ENCODE results near the gene SMIM5.
"Not testable (repeated sequence)": the region's sequence is repeated elsewhere in the genome, so short reads cannot be mapped to it uniquely, and the experiment has no call there.

SMIM5 gene, protein sequence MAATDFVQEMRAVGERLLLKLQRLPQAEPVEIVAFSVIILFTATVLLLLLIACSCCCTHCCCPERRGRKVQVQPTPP

DNA sequence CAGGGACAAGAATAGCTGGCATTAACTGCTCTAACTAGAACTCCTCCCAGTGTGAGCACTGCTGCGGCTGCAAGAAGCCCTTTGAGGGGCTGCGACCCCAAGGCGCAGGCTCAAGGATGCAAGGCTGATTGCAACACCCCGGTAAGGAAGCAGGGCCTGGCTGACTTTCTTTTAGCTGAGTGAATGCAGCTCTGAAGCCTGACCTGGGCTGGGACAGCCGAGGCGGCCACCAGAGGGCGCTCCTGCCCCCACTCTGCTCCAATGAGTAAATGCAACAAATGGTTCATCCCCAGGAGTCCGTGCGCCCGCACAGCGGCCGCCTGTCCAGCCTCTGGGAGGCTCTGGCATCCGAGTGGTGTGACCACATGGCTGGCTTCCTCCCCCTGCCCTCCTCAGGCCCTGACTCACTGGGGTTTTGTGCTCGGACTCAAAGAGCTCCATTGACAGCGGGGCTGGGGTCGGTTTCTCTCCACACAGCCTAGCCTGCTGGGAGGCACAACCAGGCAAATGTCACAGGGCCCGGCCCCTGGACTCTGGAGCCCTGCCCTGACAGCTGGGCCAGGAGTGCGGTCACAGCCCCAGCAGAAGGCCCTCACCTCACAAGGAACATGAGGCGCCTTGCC lies at the start of gene SMIM5:
Gene SMIM5, plus strand, starts transcription at position 572 of the 623 bp plus-strand sequence. CDS start 6,768 bp downstream, outside the sequence.
- DNase-seq: peak; percentile 76 to 90 (median 81)

DNA sequence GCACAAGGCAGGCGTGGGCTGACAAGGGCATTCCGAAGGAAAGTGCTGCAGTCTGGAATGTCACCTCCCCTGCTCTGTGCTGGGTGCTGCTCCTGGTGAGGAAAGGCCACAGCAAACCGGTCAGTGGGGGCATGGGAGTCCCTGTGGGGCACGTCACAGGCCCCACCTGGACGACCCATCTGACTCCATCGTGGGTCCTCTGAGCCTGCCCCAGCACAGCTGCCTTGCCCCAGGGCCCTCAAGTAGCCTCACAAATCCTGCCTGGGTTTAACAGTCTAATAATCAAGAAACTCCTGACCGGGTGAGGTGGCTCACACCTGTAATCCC lies 48.4 kb upstream of the SMIM5 start:
- DNase-seq: no peak

DNA sequence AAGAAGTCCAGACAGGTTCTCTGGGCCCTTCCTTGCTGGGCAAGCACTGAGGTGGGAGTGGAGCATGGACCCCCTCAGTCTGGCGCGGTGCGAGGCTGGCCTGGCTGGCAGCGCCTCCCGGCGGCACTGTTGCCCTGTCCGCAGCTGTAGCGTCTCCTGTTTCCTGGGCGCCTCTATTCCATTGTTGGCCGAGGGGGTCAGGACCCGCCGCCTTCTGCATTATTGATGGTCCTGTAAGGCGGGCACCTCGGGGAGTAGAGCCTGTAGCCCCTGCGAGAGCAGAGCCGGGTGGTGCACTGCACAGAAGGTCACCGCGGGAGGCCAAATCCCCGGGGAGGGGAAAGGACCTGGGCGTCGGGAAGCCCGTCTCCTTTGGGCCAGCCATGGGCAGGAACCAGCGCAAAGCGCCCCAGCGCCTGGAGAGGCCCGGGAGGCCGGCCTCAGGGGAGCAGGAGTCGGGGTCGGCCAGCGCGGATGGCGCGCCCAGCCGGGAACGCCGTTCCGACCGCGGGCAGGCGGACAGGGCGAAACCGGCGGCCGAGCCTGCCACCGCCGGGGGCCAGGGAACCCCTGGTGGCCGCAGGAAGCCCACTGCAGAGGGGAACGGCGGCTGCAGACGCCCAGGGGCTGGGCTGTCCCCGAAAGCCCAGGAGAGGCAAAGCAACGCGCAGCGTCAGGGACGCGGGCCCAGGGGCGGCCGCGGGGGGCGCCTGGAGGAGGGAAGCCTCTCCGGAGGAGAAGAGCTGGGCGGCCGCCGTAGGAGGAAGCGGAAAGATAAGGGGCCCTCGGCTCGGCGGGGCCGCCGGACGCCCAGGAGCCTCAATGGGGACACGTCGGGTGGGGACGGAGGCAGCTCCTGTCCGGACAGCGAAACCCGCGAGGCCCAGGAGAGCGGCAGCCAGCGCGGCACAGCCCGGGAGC lies 45.3 kb upstream of the SMIM5 start, which contains the start of gene MYO15B:
Gene MYO15B, plus strand, starts transcription at position 126 of the 921 bp plus-strand sequence. Its CDS starts 258 bp downstream, at position 384.
- DNase-seq: peak; percentile 63 to 84 (median 66)

DNA sequence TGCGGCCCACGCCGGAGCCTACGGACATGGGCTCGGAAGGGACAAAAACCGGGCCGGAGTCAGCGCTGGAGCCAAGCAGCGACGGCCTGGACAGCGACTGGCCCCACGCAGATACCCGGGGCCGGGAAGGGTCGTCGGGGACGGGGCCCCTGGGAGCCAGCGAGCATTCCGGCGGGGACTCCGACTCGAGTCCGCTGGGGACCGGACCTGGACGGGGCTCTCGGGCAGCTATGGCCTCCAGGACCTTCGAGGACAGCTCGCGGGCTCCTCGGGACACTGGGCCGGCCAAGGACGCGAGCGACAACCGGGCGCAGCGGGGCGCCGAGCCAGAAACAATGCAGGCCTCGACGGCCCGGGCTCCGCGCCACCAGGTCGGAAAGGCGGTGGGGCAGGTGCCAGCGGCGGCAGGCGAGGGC lies 44.6 kb upstream of the SMIM5 start:
- DNase-seq: no peak

DNA sequence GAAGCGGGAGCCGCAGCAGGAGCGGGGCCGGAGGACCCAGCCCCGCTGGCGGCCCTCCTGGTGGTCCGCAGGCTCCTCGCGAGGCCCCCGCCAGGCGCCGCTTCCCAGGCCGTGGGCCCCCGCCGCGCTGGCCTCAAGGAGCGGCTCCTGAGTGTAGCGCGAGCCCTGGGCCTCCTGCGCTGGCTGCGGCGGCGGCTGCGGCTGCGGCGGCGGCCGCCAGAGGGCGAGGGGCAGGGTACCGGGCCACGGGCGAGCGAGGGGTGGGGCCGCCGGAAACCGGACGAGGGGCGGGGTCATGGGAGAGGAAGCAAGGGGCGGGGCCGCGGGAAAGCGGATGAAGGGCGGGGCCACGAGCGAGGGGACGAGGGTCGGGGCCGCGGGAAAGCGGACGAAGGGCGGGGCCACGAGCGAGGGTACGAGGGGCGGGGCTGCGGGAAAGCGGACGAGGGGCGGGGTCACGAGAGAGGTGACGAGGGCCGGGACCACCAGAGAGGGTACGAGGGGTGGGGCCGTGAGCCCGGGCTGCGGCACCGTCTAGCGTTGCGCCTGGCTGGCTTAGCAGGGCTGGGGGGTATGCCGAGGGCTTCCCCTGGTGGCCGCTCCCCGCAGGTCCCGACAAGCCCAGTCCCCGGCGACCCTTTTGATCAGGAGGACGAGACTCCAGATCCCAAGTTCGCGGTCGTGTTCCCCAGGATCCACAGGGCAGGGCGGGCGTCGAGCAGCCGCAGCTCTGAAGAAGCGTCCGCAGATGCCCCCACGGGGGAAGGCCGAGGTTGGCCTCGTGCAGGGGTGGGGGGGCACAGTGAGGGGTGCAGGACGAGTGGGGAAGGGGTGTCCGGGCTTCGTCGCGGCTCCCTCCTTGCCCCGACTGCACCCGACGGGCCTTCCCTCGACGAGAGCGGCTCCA lies 44.0 kb upstream of the SMIM5 start:
- DNase-seq: peak; percentile 91 to 99 (median 97)

DNA sequence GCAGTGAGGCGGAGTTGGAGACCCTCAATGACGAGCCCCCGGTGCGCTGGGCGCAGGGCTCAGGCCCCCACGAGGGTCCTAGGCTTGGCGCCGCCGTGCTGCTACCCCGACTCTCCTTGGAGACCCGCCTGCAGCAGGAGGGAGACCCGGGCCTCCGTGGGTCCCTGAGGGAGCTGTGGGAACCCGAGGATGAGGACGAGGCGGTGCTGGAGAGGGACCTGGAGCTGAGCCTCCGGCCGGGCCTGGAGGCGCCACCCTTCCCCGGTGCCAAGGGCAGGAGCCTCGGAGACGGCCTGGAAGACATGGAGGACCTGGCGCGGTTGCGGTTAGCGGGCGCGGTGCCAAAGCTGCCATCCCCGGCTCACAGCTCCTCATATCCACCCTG lies 43.3 kb upstream of the SMIM5 start:
- no peak for DNase-seq

DNA sequence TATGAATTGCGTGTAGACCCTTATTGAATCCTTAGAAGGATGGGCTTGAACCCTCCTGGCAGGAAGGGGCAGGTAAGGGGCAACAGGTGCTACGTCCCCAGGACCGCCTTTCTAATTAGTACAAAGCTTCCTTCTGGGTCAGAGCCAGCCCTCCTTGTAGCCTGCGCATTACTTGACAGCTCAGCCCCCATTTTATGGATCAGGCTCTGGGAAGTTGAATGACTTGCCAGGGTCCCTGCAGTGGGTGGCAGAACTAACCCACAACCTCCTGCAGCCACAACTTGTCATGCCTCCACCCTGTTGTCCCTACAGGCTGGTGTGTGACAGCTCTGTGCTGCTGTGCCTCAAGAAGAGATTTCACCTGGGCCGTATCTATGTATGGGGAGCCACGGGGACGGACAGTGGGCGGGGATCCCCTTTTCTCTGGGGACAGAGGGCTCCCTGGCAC lies 42.9 kb upstream of the SMIM5 start:
- no peak for DNase-seq

DNA sequence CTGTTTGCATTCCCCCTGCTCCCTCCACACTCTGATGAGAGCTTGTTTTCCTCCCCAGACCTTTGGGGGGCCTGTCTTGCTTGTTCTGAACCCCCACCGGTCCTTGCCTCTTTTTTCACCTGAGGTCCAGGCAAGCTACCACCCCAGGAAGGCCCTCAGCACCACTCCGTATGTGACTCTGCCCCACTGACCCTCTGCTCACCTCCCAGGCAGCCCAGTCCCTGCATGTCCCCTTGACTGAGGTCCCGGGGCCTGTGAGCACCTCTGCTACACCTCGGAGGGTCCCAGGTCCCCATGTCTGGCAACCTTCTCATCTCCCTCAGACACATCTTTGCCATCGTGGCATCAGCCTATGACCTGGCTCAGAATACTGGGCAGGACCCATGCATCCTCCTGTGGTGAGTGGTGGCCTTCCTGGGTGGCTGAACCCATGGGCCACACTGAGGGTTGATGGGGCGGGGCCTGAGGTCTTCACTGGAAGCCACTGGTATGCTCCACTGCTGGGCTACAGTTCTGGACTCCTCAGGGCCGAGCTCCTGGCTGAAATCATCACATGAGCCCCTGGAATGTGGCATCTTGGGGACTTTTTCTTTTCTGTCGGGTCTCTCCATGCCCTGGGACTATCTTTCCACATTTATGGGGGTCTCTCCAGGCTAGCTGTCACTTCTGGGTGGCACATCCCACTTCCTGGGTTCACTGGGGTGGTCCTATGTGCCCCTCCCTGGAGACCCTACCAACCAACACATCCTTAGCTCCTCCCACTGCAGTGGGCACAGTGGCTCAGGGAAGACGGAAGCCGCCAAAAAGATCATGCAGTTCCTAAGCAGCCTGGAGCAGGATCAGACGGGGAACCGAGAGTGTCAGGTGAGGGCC lies 42.1 kb upstream of the SMIM5 start:
- DNase-seq: no peak

DNA sequence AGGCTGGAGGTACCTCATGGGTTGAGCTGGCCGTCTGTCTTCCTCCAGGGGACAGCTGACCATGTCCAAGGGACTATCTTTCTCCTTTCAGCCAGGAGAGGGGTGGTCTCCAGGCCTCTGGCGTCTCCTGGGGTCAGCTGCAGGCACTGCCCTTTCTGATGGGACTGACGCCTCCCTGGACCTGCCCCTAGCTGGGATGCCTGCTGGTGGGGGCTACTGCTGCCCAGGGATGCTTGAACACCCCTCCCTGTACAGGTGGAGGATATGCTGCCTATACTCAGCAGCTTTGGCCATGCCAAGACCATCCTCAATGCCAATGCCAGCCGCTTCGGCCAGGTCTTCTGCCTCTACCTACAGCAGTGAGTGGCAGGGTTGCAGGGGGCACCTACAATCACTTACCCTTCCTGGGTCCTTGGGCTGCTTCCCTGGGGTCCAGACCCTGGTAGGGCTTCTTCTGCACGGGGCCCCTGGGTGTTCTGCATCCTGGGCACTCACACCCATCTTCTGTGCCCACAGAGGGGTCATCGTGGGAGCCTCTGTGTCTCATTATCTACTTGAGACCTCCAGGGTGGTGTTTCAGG lies 41.4 kb upstream of the SMIM5 start:
- DNase-seq: no peak

DNA sequence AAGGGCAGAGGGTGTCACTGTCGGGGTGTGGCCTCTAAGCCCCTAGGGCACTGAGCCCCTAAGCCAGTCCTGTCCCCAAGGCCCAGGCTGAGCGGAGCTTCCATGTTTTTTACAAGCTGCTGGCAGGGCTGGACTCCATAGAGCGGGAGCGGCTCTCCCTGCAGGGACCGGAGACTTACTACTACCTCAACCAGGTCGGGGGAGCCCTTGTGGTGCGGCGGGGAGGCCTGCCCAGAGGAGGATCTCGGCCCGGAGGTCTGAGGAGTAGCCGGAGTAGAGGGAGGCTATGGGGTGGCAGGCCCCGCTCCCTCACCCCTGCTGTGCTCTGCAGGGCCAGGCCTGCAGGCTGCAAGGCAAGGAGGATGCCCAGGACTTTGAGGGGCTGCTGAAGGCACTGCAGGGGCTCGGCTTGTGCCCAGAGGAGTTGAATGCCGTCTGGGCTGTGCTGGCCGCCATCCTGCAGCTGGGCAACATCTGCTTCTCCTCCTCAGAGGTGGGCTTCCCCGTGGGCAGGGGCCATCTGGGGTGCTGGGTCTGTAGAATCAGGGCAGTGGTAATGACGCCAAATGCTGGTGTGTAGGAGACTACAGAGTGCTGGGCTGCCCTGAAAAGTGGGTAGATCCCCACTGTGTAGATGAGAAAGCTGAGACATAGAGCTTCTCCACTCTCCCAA lies 40.8 kb upstream of the SMIM5 start:
- DNase-seq: no peak

DNA sequence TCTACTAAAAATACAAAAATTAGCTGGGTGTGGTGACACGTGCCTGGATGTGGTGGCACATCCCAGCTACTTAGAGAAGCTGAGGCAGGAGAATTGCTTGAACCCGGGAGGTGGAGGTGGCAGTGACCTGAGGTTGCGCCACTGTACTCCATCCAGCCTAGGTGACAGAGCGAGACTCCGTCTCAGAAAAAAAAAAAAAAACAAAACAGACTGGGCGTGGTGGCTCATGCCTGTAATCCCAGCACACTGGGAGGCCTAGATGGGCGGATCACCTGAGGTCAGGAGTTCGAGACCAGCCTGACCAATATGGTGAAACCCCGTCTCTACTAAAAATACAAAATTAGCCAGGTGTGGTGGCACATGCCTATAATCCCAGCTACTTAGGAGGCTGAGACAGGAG lies 39.8 kb upstream of the SMIM5 start:
- not testable (repeated sequence) for DNase-seq

DNA sequence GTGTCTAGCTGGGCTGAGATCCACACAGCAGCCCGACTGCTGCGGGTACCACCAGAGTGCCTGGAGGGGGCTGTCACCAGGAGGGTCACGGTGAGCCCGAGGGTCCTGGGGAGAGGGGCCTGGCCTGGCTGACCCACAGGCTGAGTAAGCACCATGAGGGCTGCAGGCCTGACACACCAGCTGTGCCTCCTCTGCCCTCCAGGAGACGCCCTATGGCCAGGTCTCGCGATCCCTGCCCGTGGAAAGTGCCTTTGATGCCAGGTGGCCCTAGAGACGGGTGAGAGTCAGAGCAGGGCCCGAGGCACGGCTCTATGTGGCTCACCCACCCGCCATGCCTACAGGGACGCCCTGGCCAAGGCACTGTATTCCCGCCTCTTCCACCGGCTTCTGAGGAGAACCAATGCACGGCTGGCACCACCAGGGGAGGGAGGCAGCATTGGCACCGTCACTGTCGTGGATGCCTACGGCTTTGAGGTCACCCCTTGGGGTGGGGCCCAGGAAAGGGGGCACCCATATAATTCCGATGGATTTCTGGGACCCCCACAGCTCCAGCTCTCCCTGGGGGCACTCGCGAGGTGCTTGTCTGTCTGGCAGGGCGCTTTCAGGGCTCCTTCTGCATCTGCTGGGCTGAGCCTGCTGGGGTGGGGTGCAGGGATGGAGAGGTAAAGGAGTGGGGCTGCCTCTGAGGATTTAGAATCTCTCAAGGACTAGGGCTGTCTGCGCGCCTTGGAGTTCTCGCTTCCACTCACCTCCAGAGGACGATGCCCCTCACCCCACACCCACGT lies 38.5 kb upstream of the SMIM5 start:
- no peak for DNase-seq

DNA sequence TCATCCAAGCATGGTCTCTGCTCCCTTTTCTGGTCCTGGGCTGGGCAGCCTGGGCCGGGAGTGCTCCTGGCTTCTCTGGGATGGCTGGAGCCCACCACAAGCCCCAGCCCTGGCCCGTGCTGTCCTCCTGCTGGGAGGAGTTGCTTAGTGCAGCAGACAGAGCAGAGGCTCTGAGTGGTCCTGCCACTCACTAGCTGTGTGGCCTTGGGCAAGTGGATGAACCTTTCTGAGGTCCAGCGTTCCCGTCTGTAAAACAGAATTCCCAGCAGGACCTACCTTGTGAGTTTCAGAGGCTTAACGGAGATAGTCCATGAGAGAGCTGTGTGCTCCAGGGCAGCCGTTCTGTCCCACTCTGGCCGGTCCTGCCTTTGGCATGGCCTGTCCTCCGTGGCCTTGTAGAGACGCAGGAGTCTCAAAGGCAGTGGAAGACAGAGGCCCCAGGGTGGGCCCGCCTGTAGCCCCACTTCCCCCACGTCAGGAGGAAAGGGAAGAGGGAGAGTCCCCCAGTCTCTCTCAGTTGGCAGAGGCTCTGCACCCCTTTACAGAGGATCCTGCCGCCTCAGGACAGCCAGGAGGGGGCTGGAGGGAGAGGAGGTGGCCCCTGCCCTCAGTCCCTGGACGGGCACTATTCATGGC lies 37.8 kb upstream of the SMIM5 start:
- DNase-seq: no peak

DNA sequence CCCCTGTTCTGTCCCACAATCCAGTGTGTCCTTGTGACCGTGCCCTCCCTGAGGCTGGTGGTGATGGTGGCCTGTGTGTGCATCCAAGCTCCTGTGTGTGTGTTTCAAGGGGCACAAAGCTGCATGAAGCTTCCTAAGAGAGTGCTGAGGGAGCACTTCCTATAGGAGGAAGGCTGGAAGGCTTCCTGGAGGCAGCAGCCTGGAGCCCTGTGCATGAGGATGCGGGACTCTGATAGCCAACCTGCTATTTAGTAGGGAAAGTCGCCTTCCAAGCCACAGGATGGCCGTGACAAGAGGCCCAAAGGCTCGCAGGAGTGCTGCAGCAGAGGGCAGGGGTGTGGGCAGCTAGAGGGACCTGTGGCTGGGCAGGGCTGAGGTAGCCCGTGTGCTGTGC lies 37.3 kb upstream of the SMIM5 start:
- DNase-seq: no peak

DNA sequence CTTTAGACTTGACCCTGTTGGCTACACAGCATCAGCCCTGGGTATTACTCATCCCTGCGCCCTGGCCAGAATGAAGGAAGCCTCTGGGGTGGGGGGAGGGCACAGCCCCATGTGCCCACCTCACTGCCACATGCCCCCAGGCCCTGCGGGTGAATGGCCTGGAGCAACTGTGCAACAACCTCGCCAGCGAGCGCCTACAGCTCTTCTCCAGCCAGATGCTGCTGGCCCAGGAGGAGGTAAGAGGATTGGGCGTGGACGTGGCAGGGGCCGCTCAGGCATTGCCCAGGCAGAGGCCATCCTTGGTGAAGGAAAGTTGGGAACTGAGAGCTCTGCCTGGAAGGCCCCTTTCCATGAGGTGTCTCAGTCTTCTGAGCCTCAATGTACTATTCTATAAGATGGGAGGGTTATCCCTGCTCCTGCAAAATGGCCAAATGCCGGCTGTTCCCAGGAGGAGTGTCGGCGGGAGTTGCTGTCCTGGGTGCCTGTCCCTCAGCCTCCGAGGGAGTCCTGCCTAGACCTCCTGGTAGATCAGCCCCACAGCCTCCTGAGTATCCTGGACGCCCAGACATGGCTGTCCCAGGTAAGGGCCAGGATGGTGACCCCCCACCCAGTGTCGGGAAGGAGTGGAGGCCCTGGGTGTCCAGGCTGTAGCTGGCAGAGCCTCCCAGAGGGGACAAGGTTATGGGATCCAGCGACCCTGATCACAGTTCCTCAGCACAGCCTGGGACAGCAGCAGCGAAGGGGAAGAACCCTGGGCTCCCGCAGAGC lies 36.7 kb upstream of the SMIM5 start:
- no peak for DNase-seq

DNA sequence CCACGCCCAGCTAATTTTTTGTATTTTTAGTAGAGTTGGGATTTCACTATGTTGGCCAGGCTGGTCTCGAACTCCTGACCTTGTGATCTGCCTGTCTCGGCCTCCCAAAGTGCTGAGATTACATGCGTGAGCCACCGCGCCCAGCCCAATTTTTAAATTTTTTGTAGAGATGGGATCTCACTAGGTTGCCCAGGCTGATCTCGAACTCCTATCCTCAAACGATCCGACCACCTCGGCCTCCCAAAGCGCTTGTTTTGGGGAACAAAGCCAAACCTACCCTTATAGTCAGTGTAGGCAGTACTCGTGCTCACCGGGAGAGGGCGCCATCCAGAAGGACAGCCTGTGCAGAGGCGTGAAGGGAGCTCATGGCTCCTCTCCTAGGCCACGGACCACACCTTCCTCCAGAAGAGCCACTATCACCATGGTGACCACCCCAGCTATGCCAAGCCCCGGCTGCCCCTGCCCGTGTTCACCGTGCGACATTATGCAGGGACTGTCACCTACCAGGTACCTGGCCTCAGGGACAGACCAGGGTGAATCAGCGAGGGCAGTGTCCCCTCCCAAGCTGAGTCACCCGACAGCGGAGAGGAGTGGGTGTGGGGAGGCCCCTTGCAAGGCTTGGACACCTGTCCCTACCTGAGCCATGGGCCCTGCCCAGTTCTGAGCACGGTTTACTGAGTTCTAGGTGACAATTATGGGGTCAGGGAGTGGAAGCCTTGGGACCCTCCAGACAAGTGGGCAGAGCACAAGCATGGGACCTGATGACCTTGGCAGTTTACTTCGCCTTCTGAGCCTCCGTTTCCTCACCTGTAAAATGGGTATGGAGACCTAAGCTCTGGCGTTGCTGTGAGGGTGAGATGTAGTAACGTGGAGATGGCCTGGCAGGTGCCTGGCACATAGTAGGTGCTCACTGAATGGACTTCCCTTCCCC lies 31.9 kb upstream of the SMIM5 start:
- DNase-seq: peak; percentile 60 to 74 (median 65)

DNA sequence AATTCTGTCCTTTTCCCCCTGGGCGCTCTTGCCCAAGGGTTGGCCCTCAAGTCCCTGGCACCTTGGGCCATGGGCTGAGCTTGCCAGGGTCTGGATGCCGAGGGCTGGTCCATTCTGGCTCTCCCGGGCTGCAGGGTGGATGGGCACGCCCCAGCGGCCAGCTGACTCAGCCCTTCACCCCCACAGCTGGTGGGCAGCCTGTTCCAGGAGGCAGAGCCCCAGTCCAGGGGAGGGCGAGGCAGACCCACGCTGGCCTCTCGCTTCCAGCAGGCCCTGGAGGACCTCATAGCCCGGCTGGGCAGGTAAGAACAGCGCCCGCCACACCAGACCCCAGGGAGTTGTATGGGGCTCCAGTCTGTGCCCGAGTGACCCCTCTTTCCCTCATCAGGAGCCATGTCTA lies 30.6 kb upstream of the SMIM5 start:
- no peak for DNase-seq

DNA sequence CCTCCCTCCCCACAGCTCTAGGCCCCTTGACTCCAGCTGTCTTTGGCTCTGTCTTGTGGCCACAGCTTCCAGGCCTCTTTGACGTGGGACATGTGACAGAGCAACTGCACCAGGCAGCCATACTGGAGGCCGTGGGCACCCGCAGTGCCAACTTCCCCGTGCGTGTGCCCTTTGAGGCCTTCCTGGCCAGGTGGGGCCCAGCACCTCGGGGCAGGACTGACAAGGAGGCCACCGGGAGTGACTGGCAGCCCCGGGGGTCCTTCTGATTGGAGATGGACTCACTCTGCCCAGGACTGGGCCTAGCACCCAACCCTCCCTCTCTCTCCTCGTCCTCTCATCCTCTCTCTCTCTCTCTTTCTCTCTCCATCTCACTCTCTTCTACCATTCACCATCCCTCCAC lies 30.1 kb upstream of the SMIM5 start:
- DNase-seq: no peak
